Measurements from ENCODE around the gene FBLN2. TPM values are rescaled to one million over a fixed set of nuclear protein-coding genes. Genes with fewer than 3 reads are reported as not detected.

FBLN2 gene
- total RNA-seq, 2 experiments from 2014 or later, result 8.4 to 13.7 TPM

GRCh38 chr3:13618836-13619235, 69.9 kb downstream of the FBLN2 start:
- Mint-ChIP-seq H3K27me3 (no peaks in the 10 kb centered on the region), H3K27ac (no peak overlapping the region), H3K4me3 (no peak overlapping the region), H3K9me3 (no peaks in the 10 kb centered on the region), H3K36me3 (ENCODE audit: low read depth) (peaks cover 4% of the 10 kb centered on the region), H3K4me1 (ENCODE audit: low read depth) (peaks cover 2% of the 10 kb centered on the region)
- intact Hi-C loops (cut with micrococcal nuclease), result no loop called here
- TF ChIP-seq, protein P1, sequence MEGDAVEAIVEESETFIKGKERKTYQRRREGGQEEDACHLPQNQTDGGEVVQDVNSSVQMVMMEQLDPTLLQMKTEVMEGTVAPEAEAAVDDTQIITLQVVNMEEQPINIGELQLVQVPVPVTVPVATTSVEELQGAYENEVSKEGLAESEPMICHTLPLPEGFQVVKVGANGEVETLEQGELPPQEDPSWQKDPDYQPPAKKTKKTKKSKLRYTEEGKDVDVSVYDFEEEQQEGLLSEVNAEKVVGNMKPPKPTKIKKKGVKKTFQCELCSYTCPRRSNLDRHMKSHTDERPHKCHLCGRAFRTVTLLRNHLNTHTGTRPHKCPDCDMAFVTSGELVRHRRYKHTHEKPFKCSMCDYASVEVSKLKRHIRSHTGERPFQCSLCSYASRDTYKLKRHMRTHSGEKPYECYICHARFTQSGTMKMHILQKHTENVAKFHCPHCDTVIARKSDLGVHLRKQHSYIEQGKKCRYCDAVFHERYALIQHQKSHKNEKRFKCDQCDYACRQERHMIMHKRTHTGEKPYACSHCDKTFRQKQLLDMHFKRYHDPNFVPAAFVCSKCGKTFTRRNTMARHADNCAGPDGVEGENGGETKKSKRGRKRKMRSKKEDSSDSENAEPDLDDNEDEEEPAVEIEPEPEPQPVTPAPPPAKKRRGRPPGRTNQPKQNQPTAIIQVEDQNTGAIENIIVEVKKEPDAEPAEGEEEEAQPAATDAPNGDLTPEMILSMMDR (IDR thresholded peaks at IDR 0.05), result no peak
- no peak for DNase-seq
- ChIA-PET POLR2A (no interaction called here), CTCF (interaction anchor here (0.6 kb wide), 1 partner anchor 202 kb away, joined by 3 read pairs; no protein-coding TSS in a partner anchor)
- ATAC-seq, result no peak

DNA sequence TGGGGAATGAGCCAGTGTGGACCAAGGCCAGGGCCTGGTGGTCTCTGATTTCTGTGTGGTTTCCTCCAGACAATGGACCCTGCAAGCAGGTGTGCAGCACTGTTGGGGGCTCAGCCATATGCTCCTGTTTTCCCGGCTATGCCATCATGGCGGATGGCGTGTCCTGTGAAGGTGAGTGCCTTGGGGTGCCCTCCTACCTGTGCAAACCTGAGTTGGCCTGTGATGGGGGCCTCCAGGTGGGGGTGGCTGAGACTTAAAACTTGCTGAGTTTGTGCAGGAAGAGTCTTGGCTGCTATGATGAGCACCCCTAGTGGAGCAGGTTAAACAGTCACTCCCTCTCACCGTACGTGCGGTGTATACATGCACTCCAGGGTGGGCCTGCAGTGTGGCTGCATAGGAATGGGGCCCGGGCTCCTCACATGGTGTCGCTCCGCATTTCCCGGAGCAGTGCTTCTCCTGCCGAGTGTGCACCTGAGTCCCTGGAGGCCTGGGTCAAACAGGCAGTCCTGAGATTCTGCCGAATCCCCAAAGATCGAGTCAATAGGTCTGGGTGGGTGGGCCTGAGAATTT, 70.8 kb downstream of the FBLN2 start:
- ChIA-PET POLR2A (no interaction called here), CTCF (no interaction called here)
- TF ChIP-seq, protein P1 (IDR thresholded peaks at IDR 0.05), result no peak
- Mint-ChIP-seq H3K9me3 (no peaks in the 10 kb centered on the region), H3K4me3 (no peak overlapping the region), H3K4me1 (ENCODE audit: low read depth) (peaks cover 2% of the 10 kb centered on the region), H3K27ac (no peak overlapping the region), H3K27me3 (no peaks in the 10 kb centered on the region), H3K36me3 (ENCODE audit: low read depth) (no peaks in the 10 kb centered on the region)
- ATAC-seq (no peak), DNase-seq (no peak)
- intact Hi-C loops (cut with micrococcal nuclease), result no loop called here

DNA sequence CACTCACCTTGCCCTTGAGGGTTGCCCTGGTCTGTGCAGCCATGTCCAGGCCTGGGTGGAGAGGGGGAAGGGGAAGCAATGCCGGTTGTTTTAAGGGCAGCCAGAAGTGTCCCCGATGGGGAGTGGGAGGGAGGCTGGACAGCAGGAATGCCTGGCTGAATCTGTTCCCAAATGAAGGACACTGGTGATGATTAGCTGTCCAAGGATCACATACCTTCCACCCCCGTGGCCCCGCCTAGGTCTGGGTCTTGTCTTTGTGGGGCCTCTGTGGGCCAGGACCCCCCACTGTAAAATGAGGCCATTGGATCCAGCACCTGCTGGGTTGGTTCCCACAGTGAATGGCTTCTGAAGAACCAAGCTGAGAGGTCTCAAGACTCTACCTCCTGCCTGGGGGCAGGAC, 71.4 kb downstream of the FBLN2 start:
- H3K4me1 Mint-ChIP-seq (ENCODE audit: low read depth), result peaks cover 2% of the 10 kb centered on the region
- CTCF ChIA-PET, result interaction anchor here (1.0 to 1.9 kb wide), 2 partner anchors 28 to 124 kb away, joined by 5 to 9 read pairs; no protein-coding TSS in a partner anchor
- TF ChIP-seq, protein P1 (IDR thresholded peaks at IDR 0.05), result no peak
- no peak overlapping the region for H3K4me3 Mint-ChIP-seq
- ATAC-seq, result no peak
- no peaks in the 10 kb centered on the region for H3K9me3 Mint-ChIP-seq
- intact Hi-C loops (cut with micrococcal nuclease), result no loop called here
- no peaks in the 10 kb centered on the region for H3K36me3 Mint-ChIP-seq (ENCODE audit: low read depth)
- no peaks in the 10 kb centered on the region for H3K27me3 Mint-ChIP-seq
- POLR2A ChIA-PET, result no interaction called here
- DNase-seq, result no peak
- H3K27ac Mint-ChIP-seq, result no peak overlapping the region

DNA sequence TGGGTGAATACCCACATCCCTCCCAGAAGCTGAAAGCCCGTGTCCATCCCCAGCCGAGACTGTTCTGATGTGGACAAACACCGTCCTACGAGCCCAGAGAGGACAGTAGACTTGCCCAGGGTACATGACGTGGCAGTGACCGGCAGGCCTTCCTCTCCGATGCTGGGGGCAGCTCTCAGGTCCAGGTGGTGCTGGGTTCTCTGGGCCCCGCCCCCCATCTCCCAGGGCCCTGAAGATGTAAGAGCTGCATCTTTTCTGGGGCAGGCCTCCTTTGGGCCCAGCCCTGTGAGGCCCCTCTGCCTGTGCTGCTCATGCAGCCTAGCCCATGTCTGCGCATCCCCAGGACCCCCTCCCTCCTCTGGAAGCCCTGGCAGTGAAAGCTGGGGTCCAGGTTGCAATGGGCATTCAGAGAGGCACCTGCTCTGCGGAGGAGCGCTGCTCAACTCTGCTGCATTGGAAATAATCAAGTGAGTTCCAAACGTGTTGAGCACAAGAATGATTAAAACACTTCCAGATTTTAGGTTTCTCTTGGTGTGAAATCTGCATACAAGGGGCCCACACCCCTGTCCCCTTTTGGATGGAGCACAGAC, 71.9 kb downstream of the FBLN2 start:
- no peaks in the 10 kb centered on the region for H3K9me3 Mint-ChIP-seq
- no peak for DNase-seq
- TF ChIP-seq, protein P1 (IDR thresholded peaks at IDR 0.05), result no peak
- peak overlapping the region; percentile 74 for H3K4me3 Mint-ChIP-seq
- peaks cover 2% of the 10 kb centered on the region for H3K4me1 Mint-ChIP-seq (ENCODE audit: low read depth)
- intact Hi-C loops (cut with micrococcal nuclease), result no loop called here
- CTCF ChIA-PET, result interaction anchor here (1.0 to 1.9 kb wide), 2 partner anchors 27 to 125 kb away, joined by 5 to 9 read pairs; no protein-coding TSS in a partner anchor
- no peak for ATAC-seq
- no peaks in the 10 kb centered on the region for H3K27me3 Mint-ChIP-seq
- H3K27ac Mint-ChIP-seq, result peak overlapping the region; percentile 88
- H3K36me3 Mint-ChIP-seq (ENCODE audit: low read depth), result no peaks in the 10 kb centered on the region
- POLR2A ChIA-PET, result no interaction called here

Measured in activated CD8-positive, alpha-beta T cell treated with anti-CD3 and anti-CD28 coated beads for 36 hours (primary cell).